IPS-18c (cell line): ENCODE measurements around the gene MESD.

Experiments
- H3K4me3 ChIP-seq: 2 replicates; pipeline ENCODE4 v1.7.0; 2013; ENCODE audit warnings: low read depth, mild to moderate bottlenecking, low read length, moderate library complexity; ENCODE audit not compliant: insufficient read depth
- H3K9me3 ChIP-seq: one replicate; pipeline ENCODE4 v1.6.1; 2013; ENCODE audit warnings: mild to moderate bottlenecking, low read length, moderate library complexity; ENCODE audit not compliant: control insufficient read depth, insufficient read depth

The MESD gene

DNA sequence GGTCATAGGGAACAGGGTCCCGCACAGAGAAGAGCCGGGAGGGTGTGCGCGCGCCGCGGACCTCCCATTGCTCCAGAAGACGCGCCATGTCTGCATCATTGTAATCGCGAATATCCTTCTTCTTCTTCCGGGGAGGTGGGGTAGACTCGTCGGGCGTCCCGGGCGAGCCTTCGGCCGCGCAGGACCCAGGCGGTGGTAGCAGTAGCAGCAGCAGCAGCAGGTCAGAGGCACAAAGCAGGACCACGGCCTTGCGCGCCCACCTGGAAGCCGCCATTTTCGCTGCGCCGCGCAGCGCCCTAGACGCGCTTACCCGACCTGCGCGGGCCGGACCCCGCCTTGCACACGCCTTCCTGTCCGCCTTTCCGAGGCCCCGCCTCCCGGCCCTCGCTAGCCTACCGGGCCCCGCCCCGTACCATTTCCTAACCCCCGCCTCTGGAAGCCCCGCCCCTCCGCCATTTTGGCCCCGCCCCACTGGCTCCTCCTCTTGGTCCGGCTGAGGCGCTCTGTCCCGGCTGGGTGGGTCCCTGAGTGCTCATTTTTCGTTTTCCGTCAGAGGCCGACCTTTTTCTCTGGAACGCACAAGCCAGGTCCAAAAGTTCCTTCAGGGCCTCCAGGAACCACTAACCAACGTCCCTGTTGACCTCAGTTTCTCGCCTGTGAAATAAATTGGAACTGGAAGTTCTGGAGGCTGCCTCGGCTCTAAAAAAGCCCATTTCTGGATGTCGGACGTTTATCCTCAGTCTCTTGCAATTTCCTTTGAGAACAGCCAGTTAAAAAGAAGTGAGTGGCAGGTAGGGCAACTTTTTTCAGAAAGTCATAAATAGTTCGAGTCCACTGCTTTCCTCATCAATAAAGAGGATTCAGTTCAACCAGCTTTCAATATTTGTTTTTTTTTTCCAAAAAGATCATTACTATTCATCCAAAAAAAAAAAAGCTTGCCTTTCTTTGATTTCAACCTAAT is at the start of gene MESD:
MESD (minus strand) TSS at position 302 of the 961 bp plus-strand sequence; CDS start at position 274, 28 bp downstream.
- Histone ChIP-seq H3K4me3 (peak within 1 kb of the TSS; percentile 99), H3K9me3 (no peaks in the 10 kb centered on the region)

DNA sequence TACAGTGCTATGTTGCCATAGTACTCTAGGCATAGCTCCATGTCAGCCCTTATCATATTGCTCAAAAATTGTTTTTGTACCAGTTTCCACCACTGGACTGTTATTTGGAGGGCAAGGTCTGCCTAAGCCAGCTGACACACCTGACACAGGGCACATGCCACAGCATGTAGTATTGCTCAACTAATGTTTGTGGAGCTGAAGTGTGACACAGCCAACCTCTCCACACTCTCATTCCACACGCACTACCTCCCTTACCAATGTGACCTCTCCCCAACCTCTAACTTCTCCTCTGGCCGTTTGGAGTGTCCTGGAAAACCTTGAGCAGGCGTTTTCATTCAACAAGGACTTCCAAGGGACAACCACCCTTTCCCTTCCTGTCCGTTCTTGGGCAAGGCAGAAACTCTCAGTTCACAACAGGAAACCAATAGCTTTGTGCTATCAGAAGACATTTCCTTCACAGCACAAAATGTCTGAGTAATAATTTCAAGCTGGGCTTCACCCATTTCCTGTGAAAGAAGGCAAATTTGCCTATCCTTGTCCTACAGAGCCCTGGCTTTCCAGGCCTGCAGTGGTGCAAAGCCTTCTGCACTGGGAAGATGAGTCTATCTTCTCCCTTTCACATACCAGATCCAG is 49.5 kb upstream of the MESD start:
- H3K4me3 ChIP-seq: no peak overlapping the region
- H3K9me3 ChIP-seq: no peaks in the 10 kb centered on the region

DNA sequence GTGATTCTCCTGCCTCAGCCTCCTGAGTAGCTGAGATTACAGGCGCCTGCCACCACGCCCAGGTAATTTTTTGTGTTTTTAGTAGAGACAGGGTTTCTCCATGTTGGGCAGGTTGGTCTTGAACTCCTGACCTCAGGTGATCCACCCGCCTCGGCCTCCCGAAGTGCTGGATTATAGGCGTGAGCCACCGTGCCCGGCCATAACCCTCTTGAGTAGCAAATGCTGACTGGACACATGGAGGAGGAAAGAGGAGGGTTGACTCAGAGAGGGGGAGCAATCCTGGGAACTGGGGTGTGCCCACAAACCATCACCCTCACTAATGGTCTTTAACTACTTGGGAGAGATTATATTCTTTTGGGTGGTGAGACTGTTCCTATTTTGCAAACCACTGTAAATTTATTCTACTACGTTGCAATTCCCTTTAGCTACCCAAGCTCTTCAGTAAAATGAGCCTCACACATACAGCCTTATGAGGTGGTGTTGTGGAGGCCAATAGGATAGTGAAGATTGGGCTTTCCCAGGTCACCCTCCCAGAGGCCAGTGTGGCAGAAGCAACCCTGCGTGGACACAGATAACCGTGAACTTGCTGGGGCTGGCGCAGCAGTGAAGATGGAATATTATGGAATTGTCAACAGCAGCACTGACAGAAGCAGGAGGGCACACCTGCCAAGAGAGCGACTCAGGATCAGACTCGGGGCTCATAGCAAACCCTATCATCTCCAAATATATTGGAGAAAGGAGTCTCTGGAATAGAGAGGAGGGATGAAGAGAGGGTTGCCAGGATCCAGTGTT is 48.5 kb upstream of the MESD start:
- no peak overlapping the region for H3K4me3 ChIP-seq
- no peaks in the 10 kb centered on the region for H3K9me3 ChIP-seq

- no peaks in the 10 kb centered on the region for H3K9me3 ChIP-seq
- H3K4me3 ChIP-seq: no peak overlapping the region
Measured at GRCh38 chr15:81033508-81033907, 43.9 kb upstream of the MESD start.

- no peaks in the 10 kb centered on the region for H3K9me3 ChIP-seq
Measured at GRCh38 chr15:81032818-81033217, 43.2 kb upstream of the MESD start.

GRCh38 chr15:81032355-81032754 is 42.7 kb upstream of the MESD start:
- no peaks in the 10 kb centered on the region for H3K9me3 ChIP-seq
- no peak overlapping the region for H3K4me3 ChIP-seq

More at GRCh38 chr15:81032818-81033217, 43.2 kb upstream of the MESD start:
- H3K4me3 ChIP-seq: no peak overlapping the region

DNA sequence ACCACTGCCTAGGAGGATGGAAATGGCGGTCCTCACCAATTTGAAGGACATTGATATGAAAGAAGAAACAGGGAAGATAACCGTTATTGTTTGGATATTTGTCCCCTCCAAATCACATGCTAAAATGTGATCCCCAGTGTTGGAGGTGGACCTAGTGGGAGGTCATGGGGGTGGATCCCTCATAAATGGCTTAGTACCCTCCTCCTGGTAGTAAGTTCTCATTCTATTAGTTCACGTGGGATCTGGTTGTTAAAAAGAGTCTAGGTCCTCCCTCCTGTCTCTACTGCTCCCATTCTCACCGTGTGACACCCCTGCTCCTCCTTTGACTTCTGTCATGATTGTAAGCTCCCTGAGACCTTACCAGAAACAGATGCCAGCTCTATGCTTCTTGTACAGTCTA is 41.6 kb upstream of the MESD start:
- Histone ChIP-seq H3K4me3 (no peak overlapping the region), H3K9me3 (no peaks in the 10 kb centered on the region)

DNA sequence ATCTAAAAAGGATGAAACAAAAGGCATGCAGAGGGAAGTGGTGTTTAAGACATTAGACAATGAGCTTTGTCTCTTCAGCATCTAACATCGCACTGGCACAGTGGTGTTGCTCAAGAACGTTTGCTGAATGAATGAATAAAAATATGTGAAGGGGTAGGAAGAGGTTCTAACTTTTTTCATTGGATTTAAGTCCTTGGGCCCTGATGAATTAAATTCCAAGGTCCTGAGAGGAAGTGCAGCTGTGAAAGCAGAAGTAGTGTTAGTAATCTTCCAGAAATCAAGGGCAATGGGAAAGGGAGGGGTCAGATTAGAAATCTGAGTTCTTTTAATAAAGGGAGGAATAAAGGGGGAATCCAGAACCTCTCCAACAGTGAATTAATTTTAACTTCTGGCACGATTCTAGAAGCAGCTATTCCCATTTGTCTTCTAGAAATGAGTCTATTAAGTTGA is 40.7 kb upstream of the MESD start:
- Histone ChIP-seq H3K9me3 (no peaks in the 10 kb centered on the region), H3K4me3 (no peak overlapping the region)

DNA sequence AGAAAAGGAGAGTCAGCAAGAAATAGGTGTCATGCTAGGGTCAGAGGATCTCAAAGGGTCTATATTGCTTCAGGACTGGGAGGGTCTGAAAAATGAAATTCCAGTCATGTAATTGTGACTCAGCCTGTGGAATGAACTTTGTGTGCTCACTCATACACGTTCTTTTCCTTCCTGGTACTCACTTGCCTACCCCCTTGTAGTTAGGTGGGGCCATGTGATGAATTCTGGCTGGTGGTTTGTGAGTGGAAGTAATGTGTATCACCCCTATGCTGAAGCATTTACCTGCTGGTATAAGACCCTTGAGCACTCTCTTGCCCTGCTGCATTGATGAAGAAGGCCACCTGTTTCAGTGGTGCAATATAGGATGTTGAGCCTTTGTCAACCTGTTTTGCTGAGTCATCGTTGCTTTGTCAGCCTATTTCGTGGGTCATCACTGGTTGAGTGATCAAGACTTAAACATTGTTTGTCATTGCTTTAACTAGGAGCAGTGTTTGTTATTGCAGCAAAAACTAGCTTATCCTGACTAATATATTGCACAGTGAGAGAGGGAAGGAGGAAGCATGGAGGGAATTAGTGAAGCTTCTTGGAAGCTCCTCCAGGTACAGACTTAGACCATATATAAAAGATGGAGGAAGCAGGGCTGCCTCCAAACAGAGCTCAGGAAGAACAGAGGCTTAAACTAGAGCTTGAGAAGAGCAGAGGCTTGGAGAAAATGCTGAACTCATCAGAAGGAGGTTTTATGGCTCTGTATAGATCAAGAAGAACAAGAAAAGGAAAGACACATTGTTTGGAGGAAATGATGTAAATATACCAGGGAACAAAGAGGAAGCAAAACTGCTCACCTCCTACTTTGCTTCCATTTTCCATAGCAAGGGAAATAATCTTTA is 40.0 kb upstream of the MESD start:
- Histone ChIP-seq H3K9me3 (no peaks in the 10 kb centered on the region), H3K4me3 (no peak overlapping the region)

GRCh38 chr15:81026836-81027599 is 37.4 kb upstream of the MESD start:
- H3K9me3 ChIP-seq: no peaks in the 10 kb centered on the region
- no peak overlapping the region for H3K4me3 ChIP-seq

DNA sequence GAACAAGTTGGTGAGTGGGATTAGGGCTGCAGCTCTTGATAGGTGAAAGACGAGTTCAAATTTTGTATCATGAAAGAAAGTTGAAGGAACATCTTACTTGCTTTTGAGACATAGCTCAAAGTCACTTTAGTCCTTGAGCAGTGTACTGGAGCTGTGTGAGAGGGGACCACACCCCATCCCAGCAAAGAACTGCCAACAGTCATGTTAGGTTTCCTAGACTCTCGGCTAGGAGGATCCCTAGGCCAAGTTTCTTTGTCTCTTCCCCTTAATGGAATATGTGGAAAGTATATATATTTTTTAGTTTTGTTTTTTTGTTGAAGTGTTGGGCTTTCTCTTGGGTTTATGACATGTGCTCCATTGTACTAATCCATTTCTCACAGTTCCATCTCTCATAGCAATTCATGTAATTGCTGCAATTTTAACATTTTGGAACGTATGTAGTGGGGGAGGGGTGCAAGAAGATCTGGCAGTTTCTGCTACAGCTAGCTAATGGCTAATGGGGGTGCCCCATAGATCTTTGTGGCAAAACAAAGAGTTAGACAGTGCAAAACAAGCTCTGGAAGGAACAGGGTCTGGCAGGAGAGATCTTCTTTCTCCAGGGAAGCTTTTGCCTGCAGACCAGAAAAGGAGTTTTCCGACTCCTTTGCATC is 36.2 kb upstream of the MESD start:
- Histone ChIP-seq H3K9me3 (no peaks in the 10 kb centered on the region), H3K4me3 (no peak overlapping the region)

DNA sequence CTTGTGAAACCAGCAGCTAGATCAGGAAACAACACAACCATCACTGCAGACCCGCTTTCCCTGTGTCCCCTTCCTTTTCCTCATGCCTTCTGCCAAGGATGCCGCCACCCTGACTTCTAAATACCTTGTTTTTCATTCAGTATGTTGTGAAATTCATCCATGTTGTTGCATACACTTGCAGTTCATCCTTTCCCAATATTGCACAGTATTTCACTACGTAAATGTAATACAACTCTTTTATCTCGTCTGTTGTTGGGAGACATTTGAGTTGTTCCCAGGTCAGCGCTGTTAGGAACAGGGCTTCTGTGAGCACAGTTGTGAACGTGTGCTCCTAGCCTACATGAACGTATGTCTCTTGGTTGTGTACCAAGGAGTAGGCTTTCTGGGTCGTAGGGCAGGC is 35.3 kb upstream of the MESD start:
- Histone ChIP-seq H3K4me3 (no peak overlapping the region), H3K9me3 (no peaks in the 10 kb centered on the region)

GRCh38 chr15:81024265-81024872 is 34.8 kb upstream of the MESD start:
- Histone ChIP-seq H3K4me3 (no peak overlapping the region), H3K9me3 (no peaks in the 10 kb centered on the region)

DNA sequence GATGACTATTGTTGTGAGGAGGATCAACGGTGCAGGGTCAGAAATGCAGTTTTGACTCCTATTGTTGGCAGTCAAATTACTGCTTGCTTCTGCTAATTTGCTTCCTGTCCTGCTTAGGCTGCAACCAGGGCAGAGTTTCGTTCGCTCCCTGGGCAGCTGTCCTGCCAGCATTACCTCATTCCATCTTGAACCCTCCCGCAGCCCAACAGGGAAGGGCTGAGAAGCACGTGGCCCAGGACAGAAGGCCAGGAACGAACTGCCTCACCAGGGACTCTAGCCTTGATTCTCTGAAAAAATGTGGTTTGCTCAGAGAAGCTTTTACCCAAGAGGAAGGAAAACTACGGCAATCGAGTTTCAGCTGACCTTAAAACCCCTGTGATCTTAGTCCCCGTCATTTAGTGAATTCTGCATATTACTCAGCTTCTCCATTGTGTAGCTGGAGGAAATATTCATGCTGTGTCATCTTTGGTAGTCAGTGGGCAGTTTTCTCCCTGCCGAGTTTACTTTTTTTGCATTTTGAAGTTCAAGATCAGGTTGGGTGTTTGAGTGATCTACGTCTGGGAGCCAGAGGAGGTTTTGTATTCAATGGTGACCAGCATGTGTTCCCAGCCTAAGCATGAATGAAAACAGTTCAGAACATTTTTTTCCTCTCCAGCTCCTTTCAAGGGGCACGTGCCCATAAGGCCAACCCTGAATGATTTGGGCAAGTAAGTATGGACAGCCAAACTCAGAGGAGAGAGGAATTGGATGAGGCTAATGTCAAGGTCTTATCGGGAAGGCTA is 34.1 kb upstream of the MESD start:
- H3K9me3 ChIP-seq: no peaks in the 10 kb centered on the region
- H3K4me3 ChIP-seq: no peak overlapping the region

- Histone ChIP-seq H3K4me3 (no peak overlapping the region), H3K9me3 (no peaks in the 10 kb centered on the region)
Measured at GRCh38 chr15:81021321-81021720, 31.7 kb upstream of the MESD start.
